Naive thymus-derived CD8-positive, alpha-beta T cell (primary cell): ENCODE results near the gene TTYH3. TPM values are rescaled to one million over a fixed set of nuclear protein-coding genes. Genes with fewer than 3 reads are reported as not detected.

Source experiments
- ATAC-seq, 2 donors: fragments of 150-1000 bp; cut with Tn5 transposase in 1 of 2; sonication (Bioruptor Pico), chemical (Tn5 transposase) in 1 of 2; 1 replicate in 1 of 2; 2 replicates in 1 of 2; pipeline ENCODE4 v1.10.0; 2021; ENCODE audit warnings: mild to moderate bottlenecking in 2 of 2, moderate library complexity in 2 of 2
- POLR2A ChIA-PET: fragments of 350-600 bp; sonication (Branson Sonifier 250); formaldehyde crosslinking; loops from one replicate; lab custom pipeline; 2021; ENCODE audit warnings: antibody characterized with exemption; lab: Charles Lee
- DNase-seq, 10 donors: peaks; one replicate each; pipeline versions ENCODE4 v3.0.0 to v3.0.0-alpha.2; 2020 to 2022
- H3K27ac Mint-ChIP-seq, 10 donors: one replicate each; pipeline ENCODE4 v1.8.0; 2020 to 2022; ENCODE audit warnings: mild to moderate bottlenecking in 10 of 10, mixed read lengths in 10 of 10, moderate library complexity in 4 of 10, inconsistent platforms in 1 of 10
- H3K27me3 Mint-ChIP-seq, 5 donors: one replicate each; pipeline ENCODE4 v1.8.0; 2021 to 2022; ENCODE audit warnings: mixed read lengths in 5 of 5
- H3K36me3 Mint-ChIP-seq, 3 donors: one replicate each; pipeline ENCODE4 v1.8.0; 2020 to 2022; ENCODE audit warnings: mixed read lengths in 3 of 3, mild to moderate bottlenecking in 2 of 3, inconsistent platforms in 1 of 3
- H3K4me1 Mint-ChIP-seq, 4 donors: one replicate each; pipeline ENCODE4 v1.8.0; 2021 to 2022; ENCODE audit warnings: mixed read lengths in 4 of 4
- H3K4me3 Mint-ChIP-seq, 10 donors: one replicate each; pipeline ENCODE4 v1.8.0; 2020 to 2022; ENCODE audit warnings: mild to moderate bottlenecking in 10 of 10, mixed read lengths in 10 of 10, moderate library complexity in 6 of 10, inconsistent platforms in 1 of 10
- H3K9me3 Mint-ChIP-seq, 9 donors: one replicate each; pipeline ENCODE4 v1.8.0; 2020 to 2022; ENCODE audit warnings: mixed read lengths in 9 of 9, mild to moderate bottlenecking in 3 of 9, inconsistent platforms in 1 of 9, moderate library complexity in 1 of 9
- polyA plus RNA-seq, 3 donors: library from polyadenylated mRNA; unstranded; fragments of 300-500 nt; fragmentation: Illumina TruSeq; gene quantifications; one replicate each; pipeline ENCODE4 v1.2.3, GENCODE V29; 2021
- total RNA-seq, 8 experiments: library from RNA in 2 of 8; stranded (reverse) in 2 of 8; gene quantifications; one replicate each; pipeline ENCODE4 v1.2.3 and lab custom pipeline; 2021 to 2026

Gene TTYH3
- total and polyA plus RNA-seq, 5 experiments from 2014 or later, result 1.1 to 14.9 (median 1.9) TPM

- Mint-ChIP-seq H3K27ac (no peak overlapping the region), H3K4me3 (no peak overlapping the region), H3K27me3 (no peaks in the 10 kb centered on the region), H3K36me3 (peaks cover 0 to 7% (median 2%) of the 10 kb centered on the region in 3 donors), H3K9me3 (no peaks in the 10 kb centered on the region), H3K4me1 (peaks cover 0 to 1% (median 0%) of the 10 kb centered on the region in 4 donors)
- ATAC-seq (no peak), DNase-seq (peak in 1 of 10 donors; percentile 54)
- POLR2A ChIA-PET, result no interaction called here
Measured at GRCh38 chr7:2651847-2652735, 20.3 kb downstream of the TTYH3 start.

- Mint-ChIP-seq H3K36me3 (peaks cover 0 to 10% (median 2%) of the 10 kb centered on the region in 3 donors), H3K4me1 (peaks cover 0 to 4% (median 0%) of the 10 kb centered on the region in 4 donors), H3K27ac (no peak overlapping the region), H3K27me3 (no peaks in the 10 kb centered on the region), H3K4me3 (no peak overlapping the region), H3K9me3 (no peaks in the 10 kb centered on the region)
- DNase-seq (peak in 1 of 10 donors; percentile 34), ATAC-seq (no peak)
- POLR2A ChIA-PET, result no interaction called here
Measured at GRCh38 chr7:2652736-2653060, 20.9 kb downstream of the TTYH3 start.

- Mint-ChIP-seq H3K4me3 (no peak overlapping the region), H3K27me3 (no peaks in the 10 kb centered on the region), H3K27ac (no peak overlapping the region), H3K9me3 (no peaks in the 10 kb centered on the region), H3K36me3 (peaks cover 0 to 10% (median 2%) of the 10 kb centered on the region in 3 donors), H3K4me1 (peaks cover 0 to 4% (median 0%) of the 10 kb centered on the region in 4 donors)
- no peak for DNase-seq
- ATAC-seq, result no peak
- POLR2A ChIA-PET, result no interaction called here
Measured at GRCh38 chr7:2654059-2654458, 22.3 kb downstream of the TTYH3 start.

GRCh38 chr7:2655870-2656614 lies 24.3 kb downstream of the TTYH3 start:
- Mint-ChIP-seq H3K9me3 (no peaks in the 10 kb centered on the region), H3K4me3 (no peak overlapping the region), H3K4me1 (peaks cover 0 to 4% (median 0%) of the 10 kb centered on the region in 4 donors), H3K27ac (no peak overlapping the region), H3K27me3 (no peaks in the 10 kb centered on the region), H3K36me3 (peaks cover 0 to 7% (median 0%) of the 10 kb centered on the region in 3 donors)
- POLR2A ChIA-PET, result no interaction called here
- no peak for ATAC-seq
- DNase-seq, result peak in 1 of 10 donors; percentile 32

- Mint-ChIP-seq H3K9me3 (no peaks in the 10 kb centered on the region), H3K4me3 (no peak overlapping the region), H3K4me1 (peaks cover 0 to 4% (median under 1%) of the 10 kb centered on the region in 4 donors), H3K36me3 (peaks cover 0 to 7% (median 0%) of the 10 kb centered on the region in 3 donors), H3K27ac (peak overlapping the region in 1 of 10 donors; percentile 81), H3K27me3 (no peaks in the 10 kb centered on the region)
- POLR2A ChIA-PET, result no interaction called here
- ATAC-seq (no peak), DNase-seq (peak in 1 of 10 donors; percentile 1)
Measured at GRCh38 chr7:2657208-2657607, 25.4 kb downstream of the TTYH3 start.

- Mint-ChIP-seq H3K36me3 (peaks cover 0 to 11% (median 0%) of the 10 kb centered on the region in 3 donors), H3K27me3 (no peaks in the 10 kb centered on the region), H3K27ac (no peak overlapping the region), H3K9me3 (no peaks in the 10 kb centered on the region), H3K4me3 (no peak overlapping the region), H3K4me1 (peaks cover 0 to 4% (median under 1%) of the 10 kb centered on the region in 4 donors)
- peak in 1 of 10 donors; percentile 45 for DNase-seq
- POLR2A ChIA-PET, result no interaction called here
- ATAC-seq, result no peak
Measured at GRCh38 chr7:2657920-2658671, 26.3 kb downstream of the TTYH3 start.

- H3K27ac Mint-ChIP-seq, result no peak overlapping the region
- H3K27me3 Mint-ChIP-seq, result no peaks in the 10 kb centered on the region
- DNase-seq (peak in 1 of 10 donors; percentile 57), ATAC-seq (no peak)
- no peak overlapping the region for H3K4me3 Mint-ChIP-seq
- POLR2A ChIA-PET, result no interaction called here
- H3K9me3 Mint-ChIP-seq, result no peaks in the 10 kb centered on the region
- H3K4me1 Mint-ChIP-seq, result peaks cover 0 to 4% (median under 1%) of the 10 kb centered on the region in 4 donors
- H3K36me3 Mint-ChIP-seq, result peaks cover 0 to 11% (median 0%) of the 10 kb centered on the region in 3 donors
Measured at GRCh38 chr7:2658941-2659340, 27.2 kb downstream of the TTYH3 start.

- H3K9me3 Mint-ChIP-seq, result no peaks in the 10 kb centered on the region
- peak in 1 of 10 donors; percentile 57 for DNase-seq
- POLR2A ChIA-PET, result no interaction called here
- peaks cover 0 to 4% (median under 1%) of the 10 kb centered on the region in 4 donors for H3K4me1 Mint-ChIP-seq
- no peak overlapping the region for H3K27ac Mint-ChIP-seq
- H3K4me3 Mint-ChIP-seq, result no peak overlapping the region
- ATAC-seq, result no peak
- no peaks in the 10 kb centered on the region for H3K27me3 Mint-ChIP-seq
- peaks cover 0 to 11% (median 0%) of the 10 kb centered on the region in 3 donors for H3K36me3 Mint-ChIP-seq
Measured at GRCh38 chr7:2659556-2660358, 28.0 kb downstream of the TTYH3 start.

- H3K36me3 Mint-ChIP-seq, result peaks cover 0 to 11% (median 0%) of the 10 kb centered on the region in 3 donors
- DNase-seq, result peak in 1 of 10 donors; percentile 60
- POLR2A ChIA-PET, result no interaction called here
- peaks cover 0 to 4% (median 2%) of the 10 kb centered on the region in 4 donors for H3K4me1 Mint-ChIP-seq
- no peak overlapping the region for H3K27ac Mint-ChIP-seq
- ATAC-seq, result no peak
- no peaks in the 10 kb centered on the region for H3K9me3 Mint-ChIP-seq
- H3K27me3 Mint-ChIP-seq, result no peaks in the 10 kb centered on the region
- no peak overlapping the region for H3K4me3 Mint-ChIP-seq
Measured at GRCh38 chr7:2660359-2661095, 28.7 kb downstream of the TTYH3 start.

- no peaks in the 10 kb centered on the region for H3K27me3 Mint-ChIP-seq
- ATAC-seq (no peak), DNase-seq (peak in 1 of 10 donors; percentile 63)
- H3K9me3 Mint-ChIP-seq, result no peaks in the 10 kb centered on the region
- H3K27ac Mint-ChIP-seq, result no peak overlapping the region
- H3K36me3 Mint-ChIP-seq, result peaks cover 0 to 11% (median 0%) of the 10 kb centered on the region in 3 donors
- no peak overlapping the region for H3K4me3 Mint-ChIP-seq
- POLR2A ChIA-PET, result no interaction called here
- H3K4me1 Mint-ChIP-seq, result peaks cover 0 to 4% (median 2%) of the 10 kb centered on the region in 4 donors
Measured at GRCh38 chr7:2661096-2661449, 29.3 kb downstream of the TTYH3 start.

- Mint-ChIP-seq H3K9me3 (no peaks in the 10 kb centered on the region), H3K27ac (no peak overlapping the region), H3K4me1 (peaks cover 0 to 4% (median 2%) of the 10 kb centered on the region in 4 donors), H3K36me3 (peaks cover 0 to 11% (median 0%) of the 10 kb centered on the region in 3 donors), H3K27me3 (no peaks in the 10 kb centered on the region), H3K4me3 (no peak overlapping the region)
- ATAC-seq (no peak), DNase-seq (peak in 1 of 10 donors; percentile 59)
- POLR2A ChIA-PET, result no interaction called here
Measured at GRCh38 chr7:2661602-2662272, 30.0 kb downstream of the TTYH3 start.
